ENCODE data around the gene C1orf50. TPM values are rescaled to one million over a fixed set of nuclear protein-coding genes. Genes with fewer than 3 reads are reported as not detected.

C1orf50 gene
- total and polyA plus RNA-seq, 12 donors: 4.7 to 10.7 (median 7.8) TPM

DNA sequence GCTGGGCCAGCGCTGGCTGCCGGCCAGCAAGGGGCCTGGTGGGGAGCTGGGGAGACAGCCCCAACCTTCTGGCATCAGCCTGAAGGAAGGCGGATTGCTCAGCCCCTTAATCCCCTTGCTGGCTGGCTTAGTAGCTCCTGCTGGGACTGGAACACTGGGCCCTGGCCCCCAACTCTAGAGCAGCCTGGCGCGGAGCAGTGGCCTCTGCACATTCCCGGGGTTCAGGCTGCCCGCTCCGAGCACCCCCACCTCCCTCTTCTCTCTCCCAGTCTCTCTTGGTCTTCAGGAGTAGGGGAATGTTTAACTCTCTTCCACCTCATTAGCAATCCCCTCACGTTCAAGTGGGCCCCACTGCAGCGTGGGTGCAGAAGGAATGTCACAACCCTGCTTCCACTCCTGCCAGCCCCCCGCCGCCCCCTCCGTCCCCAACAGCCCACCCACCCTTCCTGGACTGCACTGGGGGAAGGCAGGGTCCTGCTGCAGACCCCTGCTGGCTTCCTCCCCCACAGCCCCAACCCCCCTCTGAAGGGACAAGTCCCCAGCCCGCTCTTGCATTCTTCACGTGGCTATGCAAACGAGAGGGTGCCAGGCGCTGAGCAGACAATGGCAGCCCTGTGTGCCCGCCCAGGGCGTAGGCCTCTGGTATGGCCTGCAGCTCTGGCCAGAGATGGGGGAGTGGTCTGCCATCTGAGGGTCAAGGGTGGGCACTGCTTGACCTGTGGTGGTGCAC lies 26.0 kb upstream of the C1orf50 start:
- 79 to 80% methylated on average over 19 of the region's 19 CpGs for WGBS, 2 donors
- H3K36me3 ChIP-seq: peaks cover 0 to 5% (median 0%) of the 10 kb centered on the region in 9 donors
- H3K4me3 ChIP-seq: no peak overlapping the region
- TF ChIP-seq CTCF (IDR thresholded peaks at IDR 0.05): no peak
- H3K4me1 ChIP-seq: peaks cover 0 to 15% (median 0%) of the 10 kb centered on the region in 9 donors
- DNase-seq (no peak), ATAC-seq (no peak)
- no peaks in the 10 kb centered on the region for H3K27me3 ChIP-seq
- intact Hi-C loops (cut with DNase I): loop anchor here in 3 of 10 donors (10.0 kb wide), 3 partner anchors 396 to 596 kb away; partner anchors contain the start of gene GUCA2B (in 1 of the 3)
- no peaks in the 10 kb centered on the region for H3K9me3 ChIP-seq
- H3K27ac ChIP-seq: no peak overlapping the region

- Histone ChIP-seq H3K9me3 (no peaks in the 10 kb centered on the region), H3K27ac (no peak overlapping the region), H3K4me1 (peaks cover 0 to 10% (median 0%) of the 10 kb centered on the region in 9 donors), H3K4me3 (no peak overlapping the region), H3K27me3 (no peaks in the 10 kb centered on the region), H3K36me3 (peaks cover 0 to 12% (median 6%) of the 10 kb centered on the region in 9 donors)
- WGBS, 2 donors: 81 to 88% methylated on average over 4 of the region's 4 CpGs
- intact Hi-C loops (cut with DNase I): loop anchor here in 3 of 10 donors (10.0 kb wide), 3 partner anchors 397 to 597 kb away; partner anchors contain the start of gene GUCA2B (in 1 of the 3)
- no peak for TF ChIP-seq CTCF (IDR thresholded peaks at IDR 0.05)
- DNase-seq: no peak
- ATAC-seq: no peak
Measured at GRCh38 chr1:42741706-42742105, 25.3 kb upstream of the C1orf50 start.

GRCh38 chr1:42742141-42742540 lies 24.9 kb upstream of the C1orf50 start:
- intact Hi-C loops (cut with DNase I): loop anchor here in 3 of 10 donors (10.0 kb wide), 3 partner anchors 397 to 597 kb away; partner anchors contain the start of gene GUCA2B (in 1 of the 3)
- ATAC-seq (no peak), DNase-seq (no peak)
- H3K36me3 ChIP-seq: peaks cover 0 to 16% (median 8%) of the 10 kb centered on the region in 9 donors
- no peaks in the 10 kb centered on the region for H3K27me3 ChIP-seq
- no peaks in the 10 kb centered on the region for H3K9me3 ChIP-seq
- no peak for TF ChIP-seq CTCF (IDR thresholded peaks at IDR 0.05)
- no peak overlapping the region for H3K4me3 ChIP-seq
- peaks cover 0 to 6% (median 0%) of the 10 kb centered on the region in 9 donors for H3K4me1 ChIP-seq
- 92 to 93% methylated on average over 8 of the region's 8 CpGs for WGBS, 2 donors
- H3K27ac ChIP-seq: no peak overlapping the region

DNA sequence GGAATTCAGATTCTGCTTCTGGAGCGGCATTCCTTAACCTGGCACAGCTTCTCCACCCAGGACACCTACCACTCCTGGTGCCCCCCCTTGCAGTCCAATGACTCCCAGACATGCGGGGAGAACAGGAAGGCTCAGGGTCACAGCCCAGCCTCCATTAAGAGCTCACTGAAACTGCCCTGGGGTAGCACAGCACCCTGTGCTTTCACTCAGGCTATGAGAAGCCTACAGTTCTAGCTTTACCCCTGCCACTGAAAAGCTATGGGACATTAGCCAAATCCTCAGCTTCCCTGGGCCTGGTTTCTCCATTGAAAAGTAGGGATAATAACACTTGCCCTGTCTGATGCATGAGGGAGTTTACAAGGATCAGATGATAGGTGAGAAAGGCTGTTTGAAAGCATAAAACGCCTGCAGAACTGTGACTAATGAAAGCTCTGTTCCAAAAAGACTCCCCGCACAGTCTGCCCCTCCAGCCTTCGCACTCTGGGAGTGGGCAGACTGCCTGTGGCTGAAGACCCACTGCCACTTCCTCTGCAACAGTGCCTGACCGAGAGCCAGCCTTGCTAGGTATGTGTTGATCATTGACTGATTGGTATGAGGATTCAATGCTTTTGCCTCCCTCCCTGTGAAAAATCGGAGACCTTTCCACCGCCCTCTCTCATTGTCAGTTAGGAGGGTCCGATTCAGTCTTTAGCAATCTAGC lies 24.3 kb upstream of the C1orf50 start:
- Histone ChIP-seq H3K4me1 (no peaks in the 10 kb centered on the region), H3K27me3 (no peaks in the 10 kb centered on the region), H3K4me3 (no peak overlapping the region), H3K9me3 (no peaks in the 10 kb centered on the region), H3K27ac (no peak overlapping the region), H3K36me3 (peaks cover 0 to 23% (median 8%) of the 10 kb centered on the region in 9 donors)
- WGBS, 2 donors: 88 to 93% methylated on average over 9 of the region's 9 CpGs
- intact Hi-C loops (cut with DNase I): loop anchor here in 3 of 10 donors (10.0 kb wide), 3 partner anchors 398 to 598 kb away; partner anchors contain the start of gene GUCA2B (in 1 of the 3)
- no peak for TF ChIP-seq CTCF (IDR thresholded peaks at IDR 0.05)
- no peak for DNase-seq
- no peak for ATAC-seq

Measured in heart right ventricle (tissue), 16 donors.